T-helper 17 cell (primary cell): ENCODE data around the gene HOXB13. TPM values are rescaled to one million over a fixed set of nuclear protein-coding genes. Genes with fewer than 3 reads are reported as not detected.
A peak's percentile ranks its signal among the peaks of the same experiment; 100 is the strongest.

Experiments
- ATAC-seq: fragments of 150-1000 bp; cut with Tn5 transposase; 2 replicates; pipeline ENCODE4 v1.10.0; 2021; ENCODE audit warnings: mild to moderate bottlenecking, moderate library complexity
- DNase-seq, 3 donors: peaks; one replicate each; pipeline versions ENCODE4 v3.0.0 to v3.0.0-alpha.2; 2020 to 2021
- H3K9me3 ChIP-seq: one replicate; pipeline ENCODE4 v1.7.0; 2013; ENCODE audit warnings: low read length, mild to moderate bottlenecking; ENCODE audit not compliant: control insufficient read depth, poor library complexity, severe bottlenecking
- H3K27ac Mint-ChIP-seq: one replicate; pipeline ENCODE4 v1.8.0; 2022; ENCODE audit warnings: mild to moderate bottlenecking, moderate library complexity, mixed read lengths
- H3K27me3 Mint-ChIP-seq: one replicate; pipeline ENCODE4 v1.8.0; 2022; ENCODE audit warnings: mixed read lengths
- H3K36me3 Mint-ChIP-seq: one replicate; pipeline ENCODE4 v1.8.0; 2022; ENCODE audit warnings: low read depth, mixed read lengths
- H3K4me1 Mint-ChIP-seq: one replicate; pipeline ENCODE4 v1.8.0; 2022; ENCODE audit warnings: mild to moderate bottlenecking, mixed read lengths
- H3K4me3 Mint-ChIP-seq: one replicate; pipeline ENCODE4 v1.8.0; 2022; ENCODE audit warnings: mild to moderate bottlenecking, moderate library complexity, mixed read lengths
- total RNA-seq, 4 donors: library from RNA in 2 of 4; stranded (reverse) in 2 of 4; gene quantifications; one replicate each; pipeline ENCODE4 v1.2.3 and lab custom pipeline; 2022 to 2026

Gene HOXB13
- total RNA-seq, 2 donors from 2014 or later: not detected

GRCh38 chr17:48754500-48755261 lies 26.1 kb upstream of the HOXB13 start:
- ATAC-seq: no peak
- Mint-ChIP-seq H3K36me3 (peaks cover 12% of the 10 kb centered on the region), H3K4me3 (peak overlapping the region; percentile 9), H3K27me3 (peaks cover 87% of the 10 kb centered on the region), H3K27ac (peak overlapping the region; percentile 34), H3K4me1 (peaks cover 7% of the 10 kb centered on the region)
- no peaks in the 10 kb centered on the region for H3K9me3 ChIP-seq
- no peak for DNase-seq

- H3K9me3 ChIP-seq: no peaks in the 10 kb centered on the region
- Mint-ChIP-seq H3K4me3 (no peak overlapping the region), H3K36me3 (peaks cover 8% of the 10 kb centered on the region), H3K27ac (peak overlapping the region; percentile 60), H3K4me1 (peaks cover 7% of the 10 kb centered on the region), H3K27me3 (peaks cover 87% of the 10 kb centered on the region)
- ATAC-seq (no peak), DNase-seq (no peak)
Observed at GRCh38 chr17:48753794-48754499, 25.4 kb upstream of the HOXB13 start.

GRCh38 chr17:48752399-48753288 lies 24.1 kb upstream of the HOXB13 start:
- no peaks in the 10 kb centered on the region for H3K9me3 ChIP-seq
- H3K27me3 Mint-ChIP-seq: peaks cover 79% of the 10 kb centered on the region
- H3K36me3 Mint-ChIP-seq: peaks cover 8% of the 10 kb centered on the region
- no peak overlapping the region for H3K27ac Mint-ChIP-seq
- no peak overlapping the region for H3K4me3 Mint-ChIP-seq
- DNase-seq: no peak
- peaks cover 7% of the 10 kb centered on the region for H3K4me1 Mint-ChIP-seq
- ATAC-seq: no peak

GRCh38 chr17:48751733-48752398 lies 23.3 kb upstream of the HOXB13 start:
- H3K27ac Mint-ChIP-seq: no peak overlapping the region
- no peaks in the 10 kb centered on the region for H3K9me3 ChIP-seq
- ATAC-seq (no peak), DNase-seq (no peak)
- peaks cover 8% of the 10 kb centered on the region for H3K36me3 Mint-ChIP-seq
- peaks cover 9% of the 10 kb centered on the region for H3K4me1 Mint-ChIP-seq
- peaks cover 82% of the 10 kb centered on the region for H3K27me3 Mint-ChIP-seq
- H3K4me3 Mint-ChIP-seq: no peak overlapping the region

- peaks cover 13% of the 10 kb centered on the region for H3K4me1 Mint-ChIP-seq
- ATAC-seq (no peak), DNase-seq (no peak)
- peaks cover 81% of the 10 kb centered on the region for H3K27me3 Mint-ChIP-seq
- no peak overlapping the region for H3K4me3 Mint-ChIP-seq
- H3K27ac Mint-ChIP-seq: no peak overlapping the region
- H3K36me3 Mint-ChIP-seq: peaks cover 8% of the 10 kb centered on the region
- H3K9me3 ChIP-seq: no peaks in the 10 kb centered on the region
Observed at GRCh38 chr17:48751172-48751571, 22.6 kb upstream of the HOXB13 start.

- no peak overlapping the region for H3K4me3 Mint-ChIP-seq
Observed at GRCh38 chr17:48749621-48750553, 21.3 kb upstream of the HOXB13 start.

GRCh38 chr17:48748718-48749566 lies 20.4 kb upstream of the HOXB13 start:
- H3K9me3 ChIP-seq: no peaks in the 10 kb centered on the region
- DNase-seq (no peak), ATAC-seq (no peak)
- Mint-ChIP-seq H3K4me1 (peaks cover 16% of the 10 kb centered on the region), H3K27me3 (peaks cover 84% of the 10 kb centered on the region), H3K4me3 (no peak overlapping the region), H3K36me3 (peaks cover 5% of the 10 kb centered on the region), H3K27ac (no peak overlapping the region)

More at GRCh38 chr17:48749621-48750553, 21.3 kb upstream of the HOXB13 start:
- Mint-ChIP-seq H3K27ac (no peak overlapping the region), H3K36me3 (peaks cover 8% of the 10 kb centered on the region), H3K4me1 (peaks cover 16% of the 10 kb centered on the region), H3K27me3 (peaks cover 82% of the 10 kb centered on the region)
- DNase-seq (no peak), ATAC-seq (no peak)
- H3K9me3 ChIP-seq: no peaks in the 10 kb centered on the region

- no peaks in the 10 kb centered on the region for H3K9me3 ChIP-seq
- no peak overlapping the region for H3K27ac Mint-ChIP-seq
- peaks cover 5% of the 10 kb centered on the region for H3K36me3 Mint-ChIP-seq
- H3K4me3 Mint-ChIP-seq: peak overlapping the region; percentile 21
- no peak for ATAC-seq
- peaks cover 16% of the 10 kb centered on the region for H3K4me1 Mint-ChIP-seq
- H3K27me3 Mint-ChIP-seq: peaks cover 84% of the 10 kb centered on the region
- no peak for DNase-seq
Observed at GRCh38 chr17:48747445-48748363, 19.2 kb upstream of the HOXB13 start.

GRCh38 chr17:48746916-48747444 lies 18.4 kb upstream of the HOXB13 start:
- DNase-seq (no peak), ATAC-seq (no peak)
- H3K27ac Mint-ChIP-seq: peak overlapping the region; percentile 29
- peaks cover 84% of the 10 kb centered on the region for H3K27me3 Mint-ChIP-seq
- H3K9me3 ChIP-seq: no peaks in the 10 kb centered on the region
- peaks cover 5% of the 10 kb centered on the region for H3K36me3 Mint-ChIP-seq
- H3K4me1 Mint-ChIP-seq: peaks cover 15% of the 10 kb centered on the region
- H3K4me3 Mint-ChIP-seq: no peak overlapping the region

GRCh38 chr17:48745381-48746275 lies 17.1 kb upstream of the HOXB13 start:
- H3K4me1 Mint-ChIP-seq: peaks cover 9% of the 10 kb centered on the region
- H3K27ac Mint-ChIP-seq: no peak overlapping the region
- ATAC-seq (no peak), DNase-seq (no peak)
- H3K9me3 ChIP-seq: no peaks in the 10 kb centered on the region
- no peak overlapping the region for H3K4me3 Mint-ChIP-seq
- H3K27me3 Mint-ChIP-seq: peaks cover 85% of the 10 kb centered on the region
- H3K36me3 Mint-ChIP-seq: no peaks in the 10 kb centered on the region
